NCI-H1092 treated with DMSO at 0.1 percent for 48 hours (cell line): ENCODE measurements around the gene PLSCR5.

ENCODE experiments used
- DNase-seq: peaks from one replicate; lab custom pipeline; 2025; lab: John Stamatoyannopoulos, UW

The PLSCR5 gene

GRCh38 chr3:146544002-146544928, 60.9 kb downstream of the PLSCR5 start, which contains the start of gene PLSCR1:
Gene PLSCR1, minus strand, starts transcription at chr3:146544607. Its CDS starts 8,055 bp downstream, at chr3:146536552.
- DNase-seq, result peak; percentile 59

- no peak for DNase-seq
Measured at GRCh38 chr3:146543461-146544001, 61.6 kb downstream of the PLSCR5 start.

GRCh38 chr3:146542978-146543377, 62.2 kb downstream of the PLSCR5 start:
- no peak for DNase-seq

DNA sequence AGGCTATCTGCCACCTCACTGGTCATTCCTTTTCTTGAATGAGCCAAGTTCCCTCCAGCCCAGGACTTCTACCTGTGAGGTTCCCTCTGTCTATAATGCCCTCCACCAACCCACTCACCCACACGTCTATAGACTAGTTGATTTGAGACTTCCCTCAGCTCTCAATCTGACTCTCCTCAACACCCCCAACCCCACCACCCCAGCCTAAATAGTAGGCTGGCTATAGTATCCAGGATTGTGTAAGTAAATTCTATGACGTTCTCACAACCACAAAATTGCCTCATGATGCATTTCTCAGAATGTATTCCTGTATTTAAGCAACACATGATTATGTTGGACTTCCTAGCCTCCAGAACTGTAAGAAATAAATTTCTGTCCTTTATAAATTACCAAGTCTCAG, 63.0 kb downstream of the PLSCR5 start:
- DNase-seq, result no peak

DNA sequence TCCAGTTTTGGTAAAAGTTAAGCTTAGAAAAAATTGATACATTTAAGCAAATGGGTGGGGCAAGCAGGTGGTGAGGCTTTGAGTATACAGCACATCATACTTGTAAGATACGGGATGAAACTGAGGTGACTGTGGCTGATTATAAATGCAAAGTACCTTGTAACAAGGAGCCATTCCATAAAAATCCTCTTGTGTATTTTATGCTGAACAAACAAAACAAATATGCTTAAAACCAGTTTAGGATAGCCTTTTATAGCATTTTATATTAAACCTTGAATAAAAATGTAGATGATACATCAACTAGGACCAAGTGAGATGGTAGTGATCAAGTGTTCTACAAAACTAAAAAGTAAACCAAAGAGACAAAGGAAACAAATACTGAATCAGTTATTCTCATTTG, 64.2 kb downstream of the PLSCR5 start:
- no peak for DNase-seq

GRCh38 chr3:146540236-146540635, 64.9 kb downstream of the PLSCR5 start:
- DNase-seq, result no peak

DNA sequence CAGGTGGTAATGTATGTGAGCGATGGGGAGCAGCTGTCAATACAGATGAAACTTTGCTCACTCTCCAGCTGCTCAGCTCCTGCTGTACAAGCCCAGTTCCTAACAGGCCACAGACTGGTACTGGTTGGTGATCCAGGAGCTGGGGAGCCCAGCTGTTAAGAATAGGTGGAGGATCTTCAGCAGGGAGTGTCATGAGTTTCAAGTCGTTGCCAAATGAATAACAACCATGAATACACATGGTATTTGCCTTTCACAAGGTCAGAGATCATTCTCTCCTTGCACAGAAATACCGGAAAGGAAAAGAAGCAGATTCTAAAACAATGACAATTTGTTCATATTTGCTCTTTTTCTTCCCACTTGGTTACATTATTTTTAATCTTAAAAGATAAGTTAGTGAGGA, 65.8 kb downstream of the PLSCR5 start:
- DNase-seq, result no peak

DNA sequence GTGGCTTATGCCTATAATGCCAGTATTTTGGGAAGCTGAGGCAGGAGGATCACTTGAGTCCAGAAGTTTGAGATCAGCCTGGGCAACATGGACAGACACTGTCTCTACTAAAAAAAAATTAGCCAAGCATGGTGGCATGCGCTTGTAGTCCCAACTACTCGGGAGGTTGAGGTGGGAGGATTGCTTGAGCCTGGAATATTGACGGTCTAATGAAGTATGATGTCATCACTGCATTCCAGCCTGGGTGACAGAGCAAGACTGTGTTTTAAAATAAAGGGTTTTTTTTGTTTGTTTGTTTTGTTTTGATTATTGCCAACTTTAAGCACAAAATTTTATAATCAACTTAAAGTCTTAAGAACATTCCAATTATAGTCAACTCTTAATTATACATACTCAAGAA, 67.5 kb downstream of the PLSCR5 start:
- no peak for DNase-seq

- no peak for DNase-seq
Measured at GRCh38 chr3:146536681-146537080, 68.5 kb downstream of the PLSCR5 start.
